Activated CD4-positive, alpha-beta T cell treated with anti-CD3 and anti-CD28 coated beads for 48 hours (primary cell): ENCODE results near the gene NFIA.

Experiments
- DNase-seq: peaks from one replicate; pipeline ENCODE4 v3.0.0-alpha.2; 2020

The NFIA gene

DNA sequence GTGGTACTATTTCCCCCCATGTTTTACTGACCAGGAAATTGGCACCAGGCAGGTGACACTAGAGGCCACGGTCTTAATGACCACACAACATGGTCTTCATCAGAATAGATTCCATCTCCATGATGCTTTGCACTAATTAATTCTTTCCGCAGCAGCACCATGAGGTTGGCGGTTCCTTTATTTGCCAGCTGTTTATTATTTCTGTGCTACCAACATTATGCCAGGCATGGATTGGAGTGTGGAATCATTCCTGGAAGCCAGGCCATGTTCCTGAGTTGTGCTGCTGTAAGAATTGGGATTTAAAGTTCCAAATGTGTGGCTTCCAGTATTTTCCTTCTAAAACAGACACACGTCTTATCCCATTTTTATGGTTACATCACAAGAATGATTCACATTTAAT is 107.8 kb downstream of the NFIA start:
- no peak for DNase-seq

DNA sequence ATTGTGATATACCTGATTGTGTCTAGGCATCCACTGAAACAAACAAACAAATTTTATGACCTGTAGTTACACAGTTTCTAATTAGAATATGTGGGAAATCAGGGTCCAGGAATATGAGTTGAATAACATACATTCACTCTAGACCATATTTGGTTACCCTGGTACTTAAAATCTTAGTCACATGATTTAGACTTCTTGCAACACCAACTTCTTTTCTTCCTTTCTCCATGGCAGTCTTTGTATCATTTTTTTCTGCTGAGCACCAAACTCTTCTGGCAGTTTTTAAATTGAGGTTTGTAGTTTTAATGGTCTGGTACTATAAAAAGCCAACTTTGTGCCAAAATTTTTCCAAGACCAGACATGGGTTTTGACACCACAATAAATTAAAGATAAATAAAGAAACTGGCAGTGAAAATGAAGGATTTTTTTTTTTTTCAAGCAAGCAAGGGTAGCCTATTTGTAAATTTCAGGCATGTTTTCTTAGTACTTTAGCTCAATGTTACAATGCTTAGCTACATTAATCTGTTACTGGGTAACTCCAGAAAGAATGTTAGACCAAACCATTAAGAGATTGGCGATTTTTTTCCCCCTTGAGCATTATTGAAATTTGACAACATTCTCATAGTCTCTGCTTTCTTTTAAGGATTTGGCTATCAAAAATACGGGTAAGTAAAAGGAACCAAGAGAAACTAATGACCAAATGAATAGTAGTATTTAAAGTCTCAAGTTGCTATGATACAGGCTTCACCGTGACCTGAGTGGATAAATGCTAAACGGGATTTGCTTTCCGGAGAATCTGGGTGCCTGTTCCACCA is 108.5 kb downstream of the NFIA start:
- no peak for DNase-seq

DNA sequence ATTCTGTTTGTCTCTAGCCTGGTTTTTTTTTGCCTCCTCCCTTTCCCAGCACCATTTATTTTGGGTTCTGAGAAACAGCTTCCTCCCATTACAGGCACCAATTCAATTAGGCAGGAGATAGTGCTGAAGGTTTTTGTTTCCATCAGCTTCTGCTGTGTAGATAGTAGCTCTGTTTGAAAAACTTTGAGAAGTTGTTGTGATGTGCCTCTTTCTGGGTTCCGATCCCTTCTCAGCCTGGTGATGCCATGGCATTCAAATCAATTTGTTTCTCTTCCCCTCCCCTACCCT is 109.0 kb downstream of the NFIA start:
- DNase-seq, result no peak

DNA sequence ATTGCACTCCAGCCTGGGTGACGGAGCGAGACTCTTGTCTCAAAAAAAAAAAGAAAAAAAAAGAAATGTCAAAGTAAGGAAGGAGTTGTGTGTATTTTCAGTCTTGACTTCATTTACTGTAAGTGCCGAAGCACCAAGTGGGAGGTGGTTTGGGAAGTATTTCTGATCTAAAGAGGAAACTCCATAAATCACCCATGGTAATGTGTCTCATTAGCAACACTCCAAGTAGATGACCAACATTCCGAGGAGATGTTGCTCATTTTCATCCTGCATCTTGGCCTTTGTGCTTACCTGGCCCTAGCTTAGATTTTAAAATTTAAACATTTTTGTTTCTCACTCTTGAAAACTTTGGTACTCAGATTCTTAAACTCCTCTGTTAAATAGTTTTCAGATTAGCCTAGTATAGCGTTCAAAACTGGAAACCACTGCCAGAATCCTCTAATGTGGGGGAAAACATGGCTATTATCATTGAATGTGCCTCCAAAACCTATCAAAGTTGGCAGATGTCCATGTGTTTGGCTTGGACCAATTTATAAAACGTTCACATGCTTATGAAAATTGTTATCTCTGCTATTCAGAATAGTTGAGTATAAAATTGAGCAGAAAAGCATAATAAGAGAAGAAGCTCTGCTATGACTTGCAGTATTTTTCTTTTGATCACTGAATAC is 110.4 kb downstream of the NFIA start:
- DNase-seq, result no peak

DNA sequence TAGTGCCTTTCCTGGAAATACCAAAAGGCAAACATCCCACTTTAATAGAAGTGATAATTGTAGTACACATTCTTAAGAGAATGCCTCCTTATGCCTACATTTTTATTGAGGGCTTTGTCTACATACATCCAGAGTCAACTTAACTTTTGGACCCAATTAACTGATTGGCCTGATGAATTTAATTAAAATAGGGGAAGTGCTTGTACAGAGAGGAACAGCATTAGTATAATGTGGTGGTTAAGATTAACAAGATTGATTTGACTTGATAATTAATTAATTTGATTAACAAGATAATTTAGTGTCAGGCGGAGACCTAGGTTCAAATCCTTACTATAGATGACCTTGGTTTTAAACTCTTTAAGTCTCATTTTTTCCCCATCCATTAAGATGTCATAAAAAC is 111.4 kb downstream of the NFIA start:
- DNase-seq, result no peak

DNA sequence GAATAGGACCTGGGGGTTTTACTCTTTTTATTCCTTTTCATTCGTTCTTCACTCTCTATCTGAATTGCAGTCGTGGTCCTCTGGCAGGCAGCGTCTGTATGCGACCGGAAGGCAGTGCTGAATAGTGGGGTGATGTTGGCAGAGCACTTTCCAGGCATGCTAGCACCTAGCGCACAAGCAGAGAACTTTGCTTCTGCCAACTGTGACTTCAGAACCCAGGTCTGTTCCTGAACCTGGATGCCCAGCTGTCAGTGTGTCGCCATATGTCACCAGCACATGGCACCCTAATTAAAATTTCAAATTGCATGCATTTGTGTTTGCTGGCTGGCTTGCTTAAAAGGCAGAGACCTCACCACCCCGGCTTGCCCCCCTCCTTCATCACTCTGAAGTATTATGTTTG is 116.2 kb downstream of the NFIA start:
- DNase-seq, result no peak

DNA sequence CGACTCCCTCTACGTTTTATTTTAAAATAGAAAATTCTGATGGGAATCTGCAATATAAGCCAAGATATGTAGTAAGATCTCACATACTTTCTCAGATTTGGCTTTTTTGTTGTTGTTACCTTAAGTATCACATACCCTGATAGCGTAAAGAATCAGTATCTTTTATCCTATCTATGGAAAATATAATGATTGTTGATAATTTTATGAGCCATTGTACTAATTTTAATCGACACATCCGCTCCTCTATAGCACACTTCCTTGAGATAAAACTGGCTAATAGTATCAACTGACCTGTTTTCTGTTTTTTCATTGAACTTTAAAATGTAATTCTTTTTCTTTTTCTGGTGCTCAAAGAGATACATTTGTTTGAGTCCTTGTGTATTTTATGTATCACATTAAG is 118.7 kb downstream of the NFIA start:
- no peak for DNase-seq

DNA sequence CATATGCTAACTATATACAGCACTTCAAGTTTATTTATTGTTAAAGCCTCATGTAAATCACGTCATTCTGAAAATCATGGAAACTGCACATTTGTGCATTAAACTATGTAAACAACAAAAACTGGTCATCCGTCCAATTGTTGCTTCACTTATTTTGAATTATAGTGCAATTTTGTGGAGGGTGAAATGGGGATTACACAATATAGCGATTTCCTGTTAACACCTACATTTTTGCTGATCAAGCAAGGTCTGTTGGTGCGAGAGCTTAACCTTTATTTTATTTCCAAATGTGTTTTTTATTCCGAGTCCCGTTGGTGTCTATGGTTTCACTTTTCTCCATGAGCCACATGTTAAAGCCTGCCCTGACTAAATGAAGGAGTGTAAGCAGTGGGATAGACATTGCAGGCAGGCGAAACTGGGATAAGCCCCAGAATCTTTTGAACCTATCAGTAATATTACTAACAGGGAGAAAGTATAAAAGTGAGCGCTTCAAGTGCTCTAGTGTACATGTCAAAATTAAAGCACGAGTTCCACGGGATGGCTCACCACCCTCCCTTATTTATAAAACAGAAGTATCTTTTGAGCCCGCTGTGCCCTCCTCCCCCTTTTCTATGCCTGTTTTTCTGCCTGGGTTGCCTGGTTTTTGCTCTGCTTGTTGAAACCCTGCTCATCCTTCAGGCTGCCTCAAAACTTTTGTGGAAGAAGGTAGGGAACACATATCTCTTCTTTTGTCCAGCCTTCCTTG is 120.7 kb downstream of the NFIA start:
- DNase-seq, result no peak

DNA sequence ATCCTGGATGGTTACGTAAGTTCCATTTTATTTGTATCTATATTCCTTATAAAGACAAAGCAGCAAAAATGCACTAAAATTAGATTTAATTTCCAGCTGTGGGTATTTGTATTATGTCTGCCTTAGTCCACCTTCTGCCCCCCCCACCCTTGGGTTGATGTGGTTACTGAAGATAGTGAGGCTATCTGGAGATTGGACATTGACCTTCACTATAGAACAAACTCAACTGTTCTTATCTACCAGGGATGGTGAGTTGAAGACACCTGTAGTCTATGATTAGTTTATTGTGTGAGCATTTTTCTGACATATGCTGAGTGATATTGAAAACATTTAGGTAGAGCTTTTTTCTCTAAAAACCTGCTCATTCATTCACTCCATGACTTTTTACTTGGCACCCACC is 122.2 kb downstream of the NFIA start:
- no peak for DNase-seq

DNA sequence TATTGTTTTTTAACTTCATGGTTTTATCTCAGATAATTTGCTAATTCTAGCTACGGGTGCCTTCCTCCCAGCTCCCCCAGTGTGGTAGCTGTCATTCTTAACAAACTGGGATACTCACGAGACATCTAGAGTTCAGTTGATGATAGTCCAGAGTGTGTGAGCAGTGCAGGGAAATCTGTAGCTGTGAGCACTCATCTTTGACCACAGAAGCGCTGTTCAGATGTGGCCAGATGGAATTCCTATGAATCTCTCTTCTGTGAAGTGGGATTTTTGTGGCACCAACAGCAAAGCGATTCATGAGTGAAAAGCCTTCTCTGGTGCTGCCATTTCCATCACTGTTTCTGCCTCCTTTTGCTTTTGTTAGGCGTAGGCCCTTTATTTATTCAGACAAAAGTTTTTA is 125.1 kb downstream of the NFIA start:
- no peak for DNase-seq

DNA sequence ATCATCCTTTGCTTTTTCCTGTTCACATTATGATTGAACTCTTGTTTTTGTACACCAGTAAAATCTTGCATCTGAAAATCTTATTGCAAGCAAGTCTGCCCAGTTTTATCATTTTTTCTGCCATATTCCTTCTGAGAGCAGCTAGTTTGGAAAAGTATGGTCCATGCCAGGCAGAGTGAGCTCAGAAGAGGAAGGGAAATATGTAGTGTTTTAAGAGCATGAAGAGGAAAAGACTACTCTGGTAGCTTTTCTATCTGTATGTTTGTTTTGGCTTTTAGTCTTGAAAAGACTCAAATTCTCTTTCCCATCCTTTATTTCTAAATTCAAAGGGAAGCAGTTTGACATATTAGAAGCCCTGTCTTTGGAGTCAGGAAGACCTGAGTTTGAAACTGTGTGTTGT is 125.8 kb downstream of the NFIA start:
- no peak for DNase-seq

DNA sequence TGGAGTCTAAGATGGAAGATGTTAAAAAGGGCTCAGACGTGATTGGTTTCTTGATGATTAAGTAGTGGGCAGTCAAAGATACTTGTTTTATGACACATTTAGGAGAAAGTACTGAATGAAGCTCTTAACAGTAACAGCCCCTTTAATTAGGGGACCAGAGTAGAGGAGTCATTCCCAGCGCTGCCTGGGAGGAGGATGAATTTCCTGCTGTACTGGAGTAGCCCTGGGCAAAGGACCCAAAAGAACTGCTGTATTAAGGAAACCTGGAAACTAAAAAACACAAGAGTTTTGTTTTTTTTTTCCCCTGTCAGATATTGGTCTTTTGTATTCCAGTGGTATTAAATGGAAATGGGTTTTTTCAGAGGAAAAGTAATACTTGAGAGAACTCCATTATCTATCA is 126.5 kb downstream of the NFIA start:
- DNase-seq, result no peak

DNA sequence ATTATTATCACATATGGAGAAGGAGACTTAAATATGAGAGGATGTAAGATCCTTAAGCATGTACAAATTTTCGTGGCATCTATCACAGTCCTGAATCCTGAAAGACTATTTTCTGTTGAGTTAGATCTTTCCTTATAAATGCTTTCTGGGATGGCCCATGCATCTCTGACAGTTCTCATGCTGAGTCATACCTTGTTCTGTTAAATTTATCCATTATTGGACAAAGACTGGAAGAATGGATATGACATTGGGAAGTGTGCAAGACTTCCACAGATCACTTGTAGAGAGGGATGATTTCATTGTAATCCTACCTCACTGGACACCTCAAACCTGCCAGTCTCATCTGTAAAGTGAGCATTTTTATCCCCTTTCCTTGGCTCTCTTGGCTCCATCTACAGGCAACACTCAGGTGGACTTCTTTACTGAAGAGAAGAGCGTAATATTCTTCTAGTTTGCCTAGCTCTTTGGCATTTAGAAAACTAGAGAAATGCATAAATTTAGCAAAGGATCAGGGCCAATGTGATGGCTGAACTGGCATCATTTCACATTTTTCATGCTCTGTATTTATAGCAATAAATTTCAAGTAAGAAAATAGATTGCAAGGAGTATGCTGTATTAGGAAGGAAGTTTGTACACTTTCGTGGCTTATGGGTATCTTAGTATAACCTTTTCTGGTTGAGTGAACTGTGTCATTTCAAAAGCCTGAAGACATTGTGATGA is 128.2 kb downstream of the NFIA start:
- DNase-seq, result no peak

DNA sequence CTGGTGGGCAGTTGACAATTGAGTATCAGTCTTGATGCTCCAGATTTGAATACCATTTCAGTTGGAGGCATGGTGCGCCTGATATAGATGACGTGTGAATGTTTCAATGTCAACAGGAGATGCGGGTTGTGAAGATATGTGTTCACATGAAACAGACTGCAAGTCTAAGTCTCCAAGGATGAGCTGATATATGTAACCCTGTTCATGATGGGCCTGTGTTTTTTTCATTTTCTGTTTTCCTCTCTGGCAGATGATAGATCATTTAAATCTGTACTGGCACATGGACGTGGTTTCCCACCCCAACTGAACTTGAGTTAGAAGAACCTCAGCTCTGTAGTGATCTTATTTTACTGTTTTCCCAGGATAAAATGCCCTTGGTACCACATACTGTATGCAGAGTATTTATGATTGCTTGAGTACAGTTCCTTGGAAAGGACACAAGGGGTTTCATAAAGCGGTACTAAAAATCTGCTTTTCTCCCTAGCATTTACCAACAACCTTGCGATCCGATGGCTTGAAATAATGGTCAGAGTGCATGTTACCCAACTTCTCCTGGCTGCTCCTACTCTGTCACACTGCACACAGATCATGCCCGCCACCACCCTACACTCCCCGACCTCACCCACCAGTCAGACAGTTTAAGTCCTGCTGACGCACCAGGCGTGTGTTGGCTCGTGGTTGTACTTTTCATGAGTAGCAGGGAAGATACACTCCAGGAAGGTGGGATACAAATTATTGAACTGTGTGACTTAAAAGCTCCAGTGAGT is 131.1 kb downstream of the NFIA start:
- DNase-seq, result no peak

DNA sequence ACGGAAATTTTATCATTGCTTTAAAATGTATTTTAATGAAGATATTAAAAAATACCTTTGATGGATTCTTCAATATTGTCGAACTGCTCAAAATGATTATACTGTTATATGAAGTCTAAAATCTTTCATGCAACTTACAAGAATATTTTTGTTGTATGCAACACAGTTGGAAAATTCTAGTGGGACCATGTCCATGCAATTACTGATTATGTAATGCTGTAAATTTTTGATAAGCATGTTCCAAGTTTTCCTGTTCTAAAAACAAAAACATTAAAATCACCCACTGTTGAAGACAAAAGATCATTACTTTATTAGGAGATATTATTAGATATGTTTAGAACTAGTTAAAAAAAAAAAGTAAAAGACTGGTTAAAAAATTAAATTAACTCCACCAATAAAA is 132.8 kb downstream of the NFIA start:
- no peak for DNase-seq

DNA sequence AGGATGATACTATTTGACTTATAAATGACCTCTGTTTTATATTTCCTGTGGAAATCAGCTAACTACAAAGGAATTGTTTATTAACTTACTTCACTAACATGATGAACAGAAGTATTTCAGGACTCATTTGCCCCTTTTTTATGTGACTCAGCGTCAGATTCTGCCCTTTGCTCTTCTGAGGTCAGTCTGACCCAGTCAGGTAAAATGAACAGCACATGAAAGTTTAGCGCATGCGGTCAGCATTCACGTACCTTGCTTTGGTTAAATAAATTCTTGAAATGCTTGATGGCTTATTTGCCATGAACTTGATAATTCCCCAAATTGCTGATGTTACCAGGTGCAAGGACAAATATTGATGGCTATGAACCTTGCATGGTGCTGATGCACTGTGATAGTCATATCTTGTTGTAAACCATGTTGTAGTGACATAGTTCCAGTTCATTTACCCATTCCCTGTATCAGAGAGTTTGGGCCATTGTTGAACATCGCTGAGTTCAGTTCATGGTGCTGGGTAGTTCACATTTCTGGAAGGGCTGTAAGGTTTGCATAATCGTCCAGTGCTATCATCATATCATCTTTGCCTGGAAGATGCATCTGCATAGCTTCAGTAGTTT is 133.4 kb downstream of the NFIA start:
- DNase-seq, result no peak

DNA sequence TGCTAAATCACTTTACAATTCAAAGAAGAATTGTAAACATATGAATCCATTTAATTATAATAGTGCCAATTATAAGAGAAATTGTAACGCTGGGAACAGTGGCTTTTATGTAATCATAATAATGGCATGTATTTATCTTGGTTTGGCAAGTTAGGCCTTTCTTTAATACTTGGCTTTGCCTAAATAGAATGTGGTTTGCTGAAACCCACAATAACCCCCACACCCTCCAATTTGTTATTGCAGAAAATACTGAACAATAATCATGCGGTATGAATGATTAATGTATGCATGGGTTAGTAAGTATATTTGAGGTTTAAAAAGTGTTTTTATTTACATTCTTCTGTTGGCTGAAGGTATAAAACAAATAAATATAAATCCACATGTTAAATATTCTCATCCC is 138.2 kb downstream of the NFIA start:
- no peak for DNase-seq

DNA sequence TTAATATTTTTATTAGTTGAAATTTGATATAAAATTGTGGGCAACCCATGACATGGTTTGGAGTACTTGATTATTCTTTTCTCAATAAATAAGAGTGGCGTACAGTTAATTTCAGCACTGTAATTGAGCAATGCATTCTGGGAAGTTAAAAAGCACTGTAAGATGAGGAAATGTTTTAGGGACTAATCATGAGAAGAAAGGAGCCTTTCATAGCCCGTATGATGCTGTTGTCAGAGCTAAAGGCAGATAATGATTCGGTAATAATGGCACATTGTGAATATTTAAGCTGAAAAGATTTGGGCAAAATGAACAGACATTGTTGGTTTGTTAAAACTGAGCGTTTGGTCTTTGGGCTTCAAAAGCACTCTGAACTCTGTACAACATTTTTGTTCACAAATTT is 139.3 kb downstream of the NFIA start:
- no peak for DNase-seq

DNA sequence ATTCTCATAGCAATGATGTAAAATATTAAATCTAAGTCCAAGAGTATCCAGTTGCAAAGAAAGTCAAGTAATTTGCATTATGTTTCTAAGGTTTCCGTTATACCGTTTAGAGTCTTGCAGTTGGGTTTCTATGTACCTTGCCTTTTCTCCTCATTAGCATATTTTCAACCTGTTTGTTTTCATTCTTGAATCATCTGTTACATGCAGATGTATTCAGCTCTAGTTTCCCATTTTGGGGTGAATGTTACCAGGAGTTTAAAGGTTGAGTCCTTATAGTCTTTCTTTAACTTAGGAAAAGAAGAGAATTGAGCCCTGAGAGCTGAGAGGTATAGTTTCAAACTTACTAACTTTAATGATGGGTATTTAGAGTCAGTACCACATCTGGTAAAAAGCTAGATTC is 139.9 kb downstream of the NFIA start:
- no peak for DNase-seq

DNA sequence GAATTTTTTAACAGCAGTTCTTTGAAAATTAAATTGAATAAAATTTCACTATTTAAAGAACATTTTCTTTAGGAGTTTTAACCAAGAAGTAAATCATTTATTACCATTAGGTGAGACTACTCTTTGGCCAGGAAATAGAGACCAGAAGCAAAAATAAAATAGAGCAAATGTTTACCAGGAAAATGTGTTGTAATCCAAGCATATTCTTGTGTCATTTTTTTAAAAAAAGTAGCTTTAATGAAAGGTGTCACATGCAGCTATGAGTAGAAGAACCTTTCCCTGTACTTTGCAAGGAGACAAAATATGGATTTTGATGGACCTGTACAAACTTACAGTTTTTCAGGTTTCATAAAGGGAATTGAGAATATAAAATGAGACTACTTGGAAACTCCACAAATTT is 140.8 kb downstream of the NFIA start:
- no peak for DNase-seq

DNA sequence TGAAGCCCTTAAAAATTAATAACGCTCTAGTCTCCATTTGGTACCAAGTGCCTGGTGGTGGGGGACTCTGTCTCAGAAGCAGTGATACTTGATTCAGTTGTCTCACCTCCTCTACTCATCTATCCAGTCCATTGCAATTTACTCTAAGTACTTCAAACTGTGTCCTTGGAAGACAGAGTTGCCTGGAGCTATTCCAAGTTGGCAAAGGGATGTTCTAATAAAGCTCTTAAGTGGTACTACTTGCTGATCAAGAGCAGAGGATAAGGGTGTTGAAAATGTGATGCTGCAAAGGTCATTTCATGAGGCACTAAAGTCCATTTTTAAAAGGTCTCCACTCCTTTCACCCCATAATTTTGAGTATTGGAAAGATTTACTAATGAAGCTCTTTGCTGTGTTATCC is 142.2 kb downstream of the NFIA start:
- no peak for DNase-seq

DNA sequence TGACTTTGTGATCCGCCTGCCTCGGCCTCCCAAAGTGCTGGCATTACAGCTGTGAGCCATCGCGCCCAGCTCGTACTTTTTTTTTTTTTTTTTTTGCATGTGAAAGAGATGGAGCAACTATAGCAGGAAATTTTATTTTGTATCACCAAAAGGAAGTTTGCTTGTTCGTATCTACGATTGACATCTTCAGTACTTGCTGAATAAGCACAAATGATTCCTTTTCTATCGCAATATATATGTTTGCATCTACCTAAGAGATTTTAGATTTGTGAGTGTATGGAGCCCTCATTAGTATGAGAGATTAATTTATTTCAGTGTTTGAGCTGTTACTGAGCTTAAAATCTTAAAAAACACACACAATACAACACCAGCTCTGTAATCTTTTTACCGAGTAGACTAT is 143.1 kb downstream of the NFIA start:
- no peak for DNase-seq
